HepG2 (cell line): Measurements from ENCODE around the gene CTIF. TPM values are rescaled to one million over a fixed set of nuclear protein-coding genes. Genes with fewer than 3 reads are reported as not detected.

Experiments used
- ATAC-seq: fragments of 200-7000 bp; cut with Tn5 transposase; 3 replicates; pipeline ENCODE4 v1.9.1; 2020; ENCODE audit warnings: mild to moderate bottlenecking, moderate library complexity
- BruUV-seq: library from RNA; stranded (reverse); fragments of 400-500 nt; replicated peaks from 2 replicates; lab custom pipeline; 2021; lab: Mats Ljungman, UMichigan
- CTCF ChIA-PET: fragments of 300-600 bp; formaldehyde crosslinking; extraction: SDS; loops from one replicate; lab custom pipeline; 2021; ENCODE audit warnings: low total read pairs, inconsistent platforms, low intra/inter-chr PET ratio; lab: Yijun Ruan, JAX
- POLR2A ChIA-PET: fragments of 350-600 bp; sonication (Branson Sonifier 250); formaldehyde crosslinking; loops from one replicate; lab custom pipeline; 2020; ENCODE audit warnings: antibody characterized with exemption, inconsistent platforms; lab: Yijun Ruan, JAX
- DNase-seq: peaks from one replicate; pipeline ENCODE4 v3.0.0-alpha.2; 2015; ENCODE audit warnings: low spot score
- FAIRE-seq: peaks from 3 replicates; lab custom pipeline; 2011; peaks lifted over from hg19 to GRCh38; lab: Jason Lieb, UNC
- H2AFZ ChIP-seq: one replicate; pipeline ENCODE4 v1.6.1; 2011; ENCODE audit warnings: low read length, inconsistent platforms
- H3K27ac ChIP-seq: fragments of 300-600 bp; 3 replicates; pipeline ENCODE4 v1.8.0; 2011; ENCODE audit warnings: mixed run types, mild to moderate bottlenecking, mixed read lengths, low read length, inconsistent platforms; ENCODE audit not compliant: insufficient read depth; ENCODE audit errors: extremely low read length
- H3K27me3 ChIP-seq, 2 experiments: fragments of 200-600 bp in 1 of 2; 2 replicates in 1 of 2; 3 replicates in 1 of 2; pipeline versions ENCODE4 v1.6.0 to v1.8.0; 2011; ENCODE audit warnings: low read length in 2 of 2, mild to moderate bottlenecking in 2 of 2, moderate library complexity in 2 of 2, inconsistent platforms in 1 of 2; ENCODE audit not compliant: insufficient read depth in 2 of 2, control insufficient read depth in 1 of 2
- H3K36me3 ChIP-seq, 2 experiments: fragments of 200-600 bp in 1 of 2; replicated peaks in 1 of 2; 2 replicates in 1 of 2; 3 replicates in 1 of 2; pipeline versions ENCODE4 v1.5.1 to v1.8.0; 2011; ENCODE audit warnings: low read length in 2 of 2, inconsistent platforms in 1 of 2; ENCODE audit not compliant: insufficient read depth in 2 of 2, control insufficient read depth in 1 of 2
- H3K4me1 ChIP-seq: 2 replicates; pipeline ENCODE4 v1.5.1; 2012; ENCODE audit warnings: low read length, inconsistent platforms; ENCODE audit not compliant: insufficient read depth
- H3K4me2 ChIP-seq: 2 replicates; pipeline ENCODE4 v1.6.0; 2011; ENCODE audit warnings: low read depth, low read length, inconsistent platforms
- H3K4me3 ChIP-seq, 3 experiments: fragments of 200-600 bp in 1 of 3; sonication (generic), shearing (Covaris generic) in 1 of 3; replicated peaks in 1 of 3; 2 replicates each; pipeline ENCODE4 v1.5.1; 2011 to 2016; ENCODE audit warnings: low read length in 3 of 3, inconsistent platforms in 2 of 3, low read depth in 2 of 3, mild to moderate bottlenecking in 2 of 3, control low read depth in 1 of 3, mixed read lengths in 1 of 3; ENCODE audit not compliant: insufficient read depth in 1 of 3
- H3K79me2 ChIP-seq: one replicate; pipeline ENCODE4 v1.6.1; 2011; ENCODE audit warnings: low read length, inconsistent platforms; ENCODE audit not compliant: insufficient read depth
- H3K9ac ChIP-seq: 2 replicates; pipeline ENCODE4 v1.6.0; 2011; ENCODE audit warnings: mild to moderate bottlenecking, low read depth, low read length, inconsistent platforms; ENCODE audit not compliant: insufficient read depth
- H3K9me3 ChIP-seq: 2 replicates; pipeline ENCODE4 v1.5.1; 2012; ENCODE audit warnings: mild to moderate bottlenecking, low read length
- H4K20me1 ChIP-seq: 2 replicates; pipeline ENCODE4 v1.6.0; 2011; ENCODE audit warnings: inconsistent platforms, mild to moderate bottlenecking, low read length, moderate library complexity; ENCODE audit not compliant: insufficient read depth
- IKZF1 ChIP-seq: fragments of 450-650 bp; IDR thresholded peaks from 2 replicates; pipeline ENCODE4 v1.7.1; 2016
- MAFF ChIP-seq: IDR thresholded peaks from 2 replicates; pipeline ENCODE4 v1.6.1; 2011; ENCODE audit warnings: low read depth, low read length, improper control_type of control experiment
- MLLT10 ChIP-seq: sonication (generic); formaldehyde crosslinking; IDR thresholded peaks from 2 replicates; pipeline ENCODE4 v1.4.0; 2020; ENCODE audit warnings: missing genetic modification reagents
- MTA1 ChIP-seq: sonication (generic); formaldehyde crosslinking; IDR thresholded peaks from 2 replicates; pipeline ENCODE4 v1.4.0; 2020; ENCODE audit warnings: missing genetic modification reagents, mild to moderate bottlenecking, borderline replicate concordance
- NFKB2 ChIP-seq: sonication (generic); formaldehyde crosslinking; IDR thresholded peaks from 2 replicates; pipeline ENCODE4 v1.4.0; 2020; ENCODE audit warnings: missing genetic modification reagents, borderline replicate concordance
- PHF21A ChIP-seq: sonication (generic); formaldehyde crosslinking; IDR thresholded peaks from 2 replicates; pipeline ENCODE4 v1.5.0; 2020; ENCODE audit warnings: mild to moderate bottlenecking, missing genetic modification reagents
- POLR2A ChIP-seq, 2 experiments: IDR thresholded peaks; 2 replicates each; pipeline ENCODE4 v1.6.1; 2011; ENCODE audit warnings: low read depth in 2 of 2, low read length in 2 of 2, mild to moderate bottlenecking in 1 of 2, moderate library complexity in 1 of 2; ENCODE audit not compliant: insufficient read depth in 1 of 2
- SAFB2 ChIP-seq: sonication (generic); formaldehyde crosslinking; IDR thresholded peaks from 2 replicates; pipeline ENCODE4 v1.5.1; 2020; ENCODE audit warnings: missing genetic modification reagents, low read depth, mild to moderate bottlenecking, borderline replicate concordance
- ZNF382 ChIP-seq: sonication (generic); formaldehyde crosslinking; IDR thresholded peaks from 2 replicates; pipeline ENCODE4 v1.5.0; 2020; ENCODE audit warnings: missing genetic modification reagents, mild to moderate bottlenecking, borderline replicate concordance
- ZNF549 ChIP-seq: sonication (generic); formaldehyde crosslinking; IDR thresholded peaks from 2 replicates; pipeline ENCODE4 v1.5.0; 2020; ENCODE audit warnings: missing genetic modification reagents
- ZNF746 ChIP-seq: sonication (generic); formaldehyde crosslinking; IDR thresholded peaks from 2 replicates; pipeline ENCODE4 v1.8.0; 2022; ENCODE audit warnings: mild to moderate bottlenecking, missing genetic modification reagents
- ZNF816 ChIP-seq: sonication (generic); formaldehyde crosslinking; IDR thresholded peaks from 2 replicates; pipeline ENCODE4 v1.8.0; 2022; ENCODE audit warnings: missing genetic modification reagents, mild to moderate bottlenecking, borderline replicate concordance
- WGBS: methylation state at CpG from one replicate; pipeline ENCODE4 v1.1.6; 2017; ENCODE audit warnings: low lambda C conversion rate; 5-methylcytosine and 5-hydroxymethylcytosine counted together
- in situ Hi-C: cut with HindIII; loops from 2 replicates; pipeline ENCODE4 v1.10.0; 2017; ENCODE audit warnings: low pct_unique_long_range_greater_than_20kb; ENCODE audit not compliant: extremely low pct_ligation_motif_present
- intact Hi-C: fragments of 100-400 bp; cut with micrococcal nuclease; formaldehyde crosslinking; loops from one replicate; pipeline ENCODE4 v1.10.0; 2022; ENCODE audit not compliant: unreplicated experiment
- polyA plus RNA-seq, 8 experiments: library from polyadenylated mRNA; depleted of rRNA in 3 of 8; stranded (reverse) in 7 of 8; unstranded in 1 of 8; fragments of >200 nt; fragmentation: Illumina TruSeq in 4 of 8; extraction: Trizol in 4 of 8; gene quantifications; 2 replicates each; pipeline versions ENCODE4 v1.2.1 to v1.2.3, GENCODE V29; 2011 to 2016; ENCODE audit warnings: low read depth in 4 of 8, missing spikeins in 1 of 8, mixed read lengths in 1 of 8; ENCODE audit not compliant: insufficient read depth in 1 of 8
- total RNA-seq, 5 experiments: library from RNA; depleted of rRNA; stranded (reverse); fragments of >200 nt; fragmentation: Illumina TruSeq; extraction: Trizol; gene quantifications; 2 replicates each; pipeline ENCODE4 v1.2.3, GENCODE V29; 2016; ENCODE audit warnings: low read depth in 1 of 5
- TF ChIP-seq, protein P1 (sequence below): sonication (generic); formaldehyde crosslinking; IDR thresholded peaks from 2 replicates; pipeline ENCODE4 v1.4.0; 2020; ENCODE audit warnings: missing genetic modification reagents
- TF ChIP-seq, protein P2 (sequence below): IDR thresholded peaks from 2 replicates; pipeline ENCODE4 v1.6.1; 2012; ENCODE audit warnings: low read depth, low read length, improper control_type of control experiment
- TF ChIP-seq, protein P3 (sequence below): sonication (generic); formaldehyde crosslinking; IDR thresholded peaks from 2 replicates; pipeline ENCODE4 v1.5.0; 2020; ENCODE audit warnings: missing genetic modification reagents

Gene CTIF
- total and polyA plus RNA-seq, 2 of the 13 experiments (the other 11 are each of a cell fraction or from before 2014, with no cell fraction given): 18.2 to 28.0 TPM

DNA sequence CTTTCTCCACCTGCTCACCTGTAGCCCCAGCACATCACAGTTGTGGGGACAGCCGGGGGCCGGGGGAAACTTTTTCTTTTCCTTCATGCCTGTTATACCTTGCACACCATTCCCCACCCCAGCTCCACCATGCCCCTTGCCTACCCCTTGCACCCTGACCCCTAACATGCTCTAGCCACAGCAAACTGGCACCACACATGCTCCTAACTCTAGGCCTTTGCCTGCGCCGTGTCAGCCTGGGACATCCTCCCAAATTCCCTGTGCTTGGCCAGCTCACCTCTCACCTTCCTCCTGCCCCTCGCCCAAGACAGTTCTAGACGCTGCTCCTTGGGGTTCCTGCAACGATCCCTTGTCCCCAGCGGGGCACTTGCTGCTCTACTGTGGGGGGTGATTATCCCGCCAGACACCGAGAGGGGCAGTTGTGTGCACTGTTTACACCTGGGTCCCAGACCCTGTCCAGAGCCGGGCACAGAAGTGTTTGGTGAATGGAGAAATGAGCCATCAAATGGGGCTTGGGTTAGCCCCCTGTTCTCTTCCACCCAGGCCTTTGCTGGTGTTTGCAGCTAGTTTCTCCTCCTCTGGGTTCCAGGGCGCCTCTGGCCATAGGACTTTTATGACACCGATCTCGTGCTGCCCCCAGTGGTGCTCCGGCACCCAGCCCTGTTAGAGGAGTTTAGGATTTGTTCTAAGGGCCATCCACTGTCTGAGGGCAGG is 129.8 kb downstream of the CTIF start:
- ChIA-PET POLR2A (no interaction called here), CTCF (interaction anchor here (1.5 kb wide), 1 partner anchor 193 kb away, joined by 9 read pairs; no protein-coding TSS in a partner anchor)
- Histone ChIP-seq H3K9me3 (peaks cover 4% of the 10 kb centered on the region; the same call in 1 of the 2 replicates), H3K9ac (no peak overlapping the region), H3K27ac (no peak overlapping the region), H3K4me1 (peaks cover 12% of the 10 kb centered on the region), H3K36me3 (peaks cover 24 to 57% of the 10 kb centered on the region in 2 experiments), H2AFZ (no peak overlapping the region), H3K27me3 (no peaks in the 10 kb centered on the region), H4K20me1 (no peaks in the 10 kb centered on the region), H3K4me3 (no peak overlapping the region), H3K4me2 (no peak overlapping the region), H3K79me2 (no peaks in the 10 kb centered on the region)
- DNase-seq (no peak), ATAC-seq (no peak), FAIRE-seq (no peak)
- 96% methylated on average over 15 of the region's 15 CpGs for WGBS
- intact Hi-C loops (no loop called here), in situ Hi-C loops (no loop called here)
- BruUV-seq: no TSS peak
- TF ChIP-seq, protein P1, sequence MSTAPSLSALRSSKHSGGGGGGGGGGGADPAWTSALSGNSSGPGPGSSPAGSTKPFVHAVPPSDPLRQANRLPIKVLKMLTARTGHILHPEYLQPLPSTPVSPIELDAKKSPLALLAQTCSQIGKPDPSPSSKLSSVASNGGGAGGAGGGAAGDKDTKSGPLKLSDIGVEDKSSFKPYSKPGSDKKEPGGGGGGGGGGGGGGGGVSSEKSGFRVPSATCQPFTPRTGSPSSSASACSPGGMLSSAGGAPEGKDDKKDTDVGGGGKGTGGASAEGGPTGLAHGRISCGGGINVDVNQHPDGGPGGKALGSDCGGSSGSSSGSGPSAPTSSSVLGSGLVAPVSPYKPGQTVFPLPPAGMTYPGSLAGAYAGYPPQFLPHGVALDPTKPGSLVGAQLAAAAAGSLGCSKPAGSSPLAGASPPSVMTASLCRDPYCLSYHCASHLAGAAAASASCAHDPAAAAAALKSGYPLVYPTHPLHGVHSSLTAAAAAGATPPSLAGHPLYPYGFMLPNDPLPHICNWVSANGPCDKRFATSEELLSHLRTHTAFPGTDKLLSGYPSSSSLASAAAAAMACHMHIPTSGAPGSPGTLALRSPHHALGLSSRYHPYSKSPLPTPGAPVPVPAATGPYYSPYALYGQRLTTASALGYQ: no peak
- TF ChIP-seq PHF21A (no peak), ZNF549 (CRISPR knock-in tag) (no peak)

GRCh38 chr18:48669180-48669675 is 130.4 kb downstream of the CTIF start:
- 88% methylated on average over 3 of the region's 3 CpGs for WGBS
- Histone ChIP-seq H3K4me2 (no peak overlapping the region), H3K4me3 (no peak overlapping the region), H3K27me3 (no peaks in the 10 kb centered on the region), H4K20me1 (no peaks in the 10 kb centered on the region), H2AFZ (no peak overlapping the region), H3K4me1 (peaks cover 18% of the 10 kb centered on the region), H3K9ac (no peak overlapping the region), H3K79me2 (no peaks in the 10 kb centered on the region), H3K9me3 (peaks cover 4% of the 10 kb centered on the region; the same call in 1 of the 2 replicates), H3K27ac (no peak overlapping the region), H3K36me3 (peaks cover 24 to 57% of the 10 kb centered on the region in 2 experiments)
- CTCF ChIA-PET: no interaction called here
- intact Hi-C loops: no loop called here
- in situ Hi-C loops: no loop called here
- FAIRE-seq (no peak), DNase-seq (no peak), ATAC-seq (no peak)
- POLR2A ChIA-PET: no interaction called here
- no TSS peak for BruUV-seq
- no peak for TF ChIP-seq NFKB2
- no peak for TF ChIP-seq MTA1 (CRISPR knock-in tag)
- no peak for TF ChIP-seq ZNF816 (CRISPR knock-in tag)
- TF ChIP-seq, protein P2, sequence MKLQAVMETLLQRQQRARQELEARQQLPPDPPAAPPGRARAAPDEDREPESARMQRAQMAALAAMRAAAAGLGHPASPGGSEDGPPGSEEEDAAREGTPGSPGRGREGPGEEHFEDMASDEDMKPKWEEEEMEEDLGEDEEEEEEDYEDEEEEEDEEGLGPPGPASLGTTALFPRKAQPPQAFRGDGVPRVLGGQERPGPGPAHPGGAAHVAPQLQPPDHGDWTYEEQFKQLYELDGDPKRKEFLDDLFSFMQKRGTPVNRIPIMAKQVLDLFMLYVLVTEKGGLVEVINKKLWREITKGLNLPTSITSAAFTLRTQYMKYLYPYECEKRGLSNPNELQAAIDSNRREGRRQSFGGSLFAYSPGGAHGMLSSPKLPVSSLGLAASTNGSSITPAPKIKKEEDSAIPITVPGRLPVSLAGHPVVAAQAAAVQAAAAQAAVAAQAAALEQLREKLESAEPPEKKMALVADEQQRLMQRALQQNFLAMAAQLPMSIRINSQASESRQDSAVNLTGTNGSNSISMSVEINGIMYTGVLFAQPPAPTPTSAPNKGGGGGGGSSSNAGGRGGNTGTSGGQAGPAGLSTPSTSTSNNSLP: no peak
- TF ChIP-seq IKZF1: no peak
- TF ChIP-seq POLR2A (IDR thresholded peaks at IDR 0.05; ENCODE audit: insufficient read depth in 1 of 2, low read depth in 2 of 2, low read length in 2 of 2): no peak
- no peak for TF ChIP-seq SAFB2 (CRISPR knock-in tag)
- TF ChIP-seq ZNF382: no peak
- TF ChIP-seq MAFF: no peak
- no peak for TF ChIP-seq ZNF746
- TF ChIP-seq, protein P3, sequence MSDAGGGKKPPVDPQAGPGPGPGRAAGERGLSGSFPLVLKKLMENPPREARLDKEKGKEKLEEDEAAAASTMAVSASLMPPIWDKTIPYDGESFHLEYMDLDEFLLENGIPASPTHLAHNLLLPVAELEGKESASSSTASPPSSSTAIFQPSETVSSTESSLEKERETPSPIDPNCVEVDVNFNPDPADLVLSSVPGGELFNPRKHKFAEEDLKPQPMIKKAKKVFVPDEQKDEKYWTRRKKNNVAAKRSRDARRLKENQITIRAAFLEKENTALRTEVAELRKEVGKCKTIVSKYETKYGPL (CRISPR knock-in tag): no peak
- TF ChIP-seq MLLT10 (CRISPR knock-in tag): no peak
